GM15510 (cell line): ENCODE data around the gene UBE3D.

ENCODE experiments used
- POLR2A ChIP-seq: IDR thresholded peaks from 3 replicates; pipeline ENCODE4 v1.6.1; 2011; ENCODE audit warnings: borderline replicate concordance; ENCODE audit not compliant: insufficient read length; ENCODE audit errors: extremely low read depth

UBE3D gene

GRCh38 chr6:82910820-82911219 is 154.8 kb downstream of the UBE3D start:
- TF ChIP-seq POLR2A = no peak

- TF ChIP-seq POLR2A = no peak
Observed at GRCh38 chr6:82910395-82910794, 155.2 kb downstream of the UBE3D start.

GRCh38 chr6:82909551-82909950 is 156.1 kb downstream of the UBE3D start:
- no peak for TF ChIP-seq POLR2A

GRCh38 chr6:82908661-82909060 is 157.0 kb downstream of the UBE3D start:
- no peak for TF ChIP-seq POLR2A

GRCh38 chr6:82906951-82907350 is 158.7 kb downstream of the UBE3D start:
- no peak for TF ChIP-seq POLR2A

- no peak for TF ChIP-seq POLR2A
Observed at GRCh38 chr6:82906489-82906888, 159.2 kb downstream of the UBE3D start.

- TF ChIP-seq POLR2A = no peak
Observed at GRCh38 chr6:82904860-82905259, 160.8 kb downstream of the UBE3D start.

- no peak for TF ChIP-seq POLR2A
Observed at GRCh38 chr6:82904257-82904656, 161.4 kb downstream of the UBE3D start.

GRCh38 chr6:82902290-82902689 is 163.4 kb downstream of the UBE3D start:
- no peak for TF ChIP-seq POLR2A

GRCh38 chr6:82894653-82895259 is 170.9 kb downstream of the UBE3D start:
- TF ChIP-seq POLR2A = no peak

- TF ChIP-seq POLR2A = no peak
Observed at GRCh38 chr6:82893889-82894652, 171.6 kb downstream of the UBE3D start.

- TF ChIP-seq POLR2A = no peak
Observed at GRCh38 chr6:82891076-82891475, 174.6 kb downstream of the UBE3D start.

GRCh38 chr6:82890240-82890639 is 175.4 kb downstream of the UBE3D start:
- TF ChIP-seq POLR2A = no peak

- TF ChIP-seq POLR2A = no peak
Observed at GRCh38 chr6:82889143-82889542, 176.5 kb downstream of the UBE3D start.

GRCh38 chr6:82882363-82883023 is 183.1 kb downstream of the UBE3D start:
- no peak for TF ChIP-seq POLR2A

GRCh38 chr6:82881519-82881918 is 184.1 kb downstream of the UBE3D start:
- TF ChIP-seq POLR2A = no peak
